GM21723 (cell line): ENCODE results near the gene SH2B3.
A peak's percentile ranks its signal among the peaks of the same experiment; 100 is the strongest.

Experiments
- ATAC-seq: cut with Tn5 transposase; IDR thresholded peaks from one replicate; pipeline ENCODE4 v1.9.1; 2021; ENCODE audit warnings: mild to moderate bottlenecking, moderate library complexity; ENCODE audit not compliant: unreplicated experiment

SH2B3 gene

DNA sequence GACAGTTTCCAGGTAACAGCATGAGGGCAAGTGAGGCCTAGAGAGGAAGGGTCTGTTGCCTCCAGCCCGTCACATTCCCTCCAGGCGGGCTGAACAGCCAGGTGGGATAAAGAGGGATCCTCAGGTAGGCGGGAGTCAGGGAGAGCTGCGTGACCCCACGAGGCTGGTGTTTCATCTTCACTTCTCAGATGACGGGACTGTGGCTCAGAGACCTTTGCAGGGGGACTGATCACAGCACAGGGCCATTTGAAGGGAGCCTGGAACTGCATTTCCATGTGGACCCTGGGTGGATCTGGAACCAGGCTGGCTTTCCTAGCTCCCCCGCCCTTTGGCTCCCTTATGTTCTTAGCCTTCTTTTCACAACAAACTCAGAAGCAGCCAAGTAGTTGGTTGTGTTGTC is 37.4 kb downstream of the SH2B3 start:
- ATAC-seq: no peak

DNA sequence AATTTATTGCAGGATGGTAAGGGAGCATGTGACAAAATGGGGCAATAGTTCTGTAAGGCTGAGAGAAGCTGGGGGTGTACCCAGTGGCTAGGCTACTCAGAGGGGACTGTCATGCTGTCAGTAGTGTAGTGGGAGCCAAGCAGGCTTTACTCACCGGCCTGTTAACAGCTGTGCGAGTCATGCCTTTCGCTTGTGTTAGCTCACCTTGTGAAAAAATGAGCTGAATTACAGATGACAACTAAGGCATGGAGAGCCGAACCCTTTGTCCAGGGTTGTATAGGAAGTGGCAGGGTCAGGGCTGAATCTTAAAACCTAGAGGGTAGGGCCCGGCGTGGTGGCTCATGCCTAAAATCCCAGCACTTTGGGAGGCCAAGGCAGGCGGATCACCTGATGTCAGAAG is 37.9 kb downstream of the SH2B3 start:
- no peak for ATAC-seq

GRCh38 chr12:111444314-111444924 is 38.7 kb downstream of the SH2B3 start:
- peak; percentile 49 for ATAC-seq

GRCh38 chr12:111444925-111445725 is 39.4 kb downstream of the SH2B3 start:
- ATAC-seq: peak; percentile 77

- no peak for ATAC-seq
Observed at GRCh38 chr12:111445726-111446581, 40.2 kb downstream of the SH2B3 start.

- no peak for ATAC-seq
Observed at GRCh38 chr12:111446631-111447570, 41.2 kb downstream of the SH2B3 start.

GRCh38 chr12:111447571-111448265 is 42.0 kb downstream of the SH2B3 start:
- no peak for ATAC-seq

DNA sequence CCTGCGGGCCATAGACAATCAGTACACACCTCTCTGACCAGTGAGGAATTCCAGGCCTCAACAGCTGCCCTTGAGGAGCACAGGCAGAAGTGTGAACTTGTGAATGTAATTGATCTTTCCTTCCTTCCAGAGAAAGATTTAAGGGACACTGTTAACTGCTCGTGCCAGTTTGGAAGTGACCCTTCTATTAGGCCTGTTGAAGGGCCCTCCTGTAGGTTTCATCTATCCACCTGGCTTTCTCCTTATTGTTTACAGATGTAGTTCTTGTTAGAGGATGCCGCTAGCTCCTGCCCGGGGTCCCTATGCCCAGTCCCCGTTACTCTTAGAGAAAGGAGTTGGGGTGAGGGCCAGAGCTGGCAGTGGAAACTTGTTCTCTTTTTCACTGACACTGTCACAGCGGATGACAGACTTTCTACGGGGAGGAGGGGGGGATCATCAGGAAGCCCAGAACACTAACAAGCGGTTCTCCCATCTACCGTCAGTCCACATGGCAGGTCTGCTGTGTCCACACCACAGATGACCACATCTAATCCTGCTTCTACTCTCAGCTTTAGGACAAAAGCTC is 42.6 kb downstream of the SH2B3 start:
- ATAC-seq: no peak

DNA sequence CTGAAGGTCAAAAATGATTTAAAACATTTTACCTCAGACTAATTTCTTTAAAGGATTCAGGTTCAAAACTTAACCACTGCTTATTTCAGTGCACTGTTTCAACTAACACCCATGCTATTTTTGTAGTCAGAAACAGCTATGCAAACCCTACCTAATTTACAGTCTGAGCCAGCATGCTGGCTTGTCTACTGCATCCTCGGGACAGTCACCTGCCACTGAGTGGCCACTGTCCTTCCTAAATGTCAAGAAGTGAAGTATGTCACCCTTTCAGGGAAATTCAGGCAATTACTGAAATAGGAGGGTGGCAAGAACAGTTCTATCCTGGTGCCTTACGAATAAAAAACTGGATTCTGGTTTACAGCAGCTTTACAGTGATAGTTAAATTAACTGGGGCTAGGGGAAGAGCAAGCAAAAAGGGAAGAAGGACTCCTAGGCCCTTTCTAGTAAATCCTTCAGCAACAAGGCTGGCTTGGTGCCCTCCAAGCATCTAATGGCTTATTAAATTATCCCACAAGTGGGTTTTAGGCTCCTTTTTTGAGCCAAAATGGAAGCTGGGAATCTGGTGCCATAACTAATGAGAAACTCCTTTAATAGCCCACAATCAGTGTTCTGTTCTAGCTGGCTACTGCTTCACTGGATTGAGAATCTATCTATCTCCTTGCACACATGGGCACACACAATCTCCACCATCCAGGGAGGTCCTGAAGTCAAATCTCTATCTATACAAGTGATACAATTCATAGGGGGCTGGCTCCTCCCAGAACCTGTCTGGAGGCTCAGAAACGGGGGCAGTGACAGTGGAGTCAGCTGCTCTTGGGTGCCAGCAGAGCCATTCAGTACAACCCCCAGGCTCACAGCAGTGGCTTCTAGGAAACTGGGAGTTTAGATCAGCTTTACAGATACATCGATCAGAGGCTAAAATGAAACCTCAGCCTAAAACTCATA is 43.4 kb downstream of the SH2B3 start:
- ATAC-seq: no peak

DNA sequence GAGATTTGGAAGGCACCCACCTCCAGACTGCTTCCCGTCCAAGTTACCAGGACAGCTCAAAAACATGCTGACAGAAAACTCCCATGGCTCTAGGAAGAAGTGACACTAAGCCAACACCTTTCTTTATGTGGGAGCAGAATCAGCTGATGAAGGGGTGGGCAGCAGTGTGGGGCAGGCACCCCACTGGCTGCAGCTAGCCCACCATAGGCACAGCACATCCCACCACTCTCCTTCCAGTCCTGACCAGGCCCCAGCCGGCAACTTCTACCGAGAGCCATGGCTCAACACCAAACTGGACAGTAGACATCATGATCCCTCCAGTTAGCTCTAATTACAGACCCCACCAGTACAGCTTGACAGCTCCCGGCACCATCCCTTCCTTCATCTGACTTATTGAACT is 45.0 kb downstream of the SH2B3 start:
- no peak for ATAC-seq

GRCh38 chr12:111451232-111451631 is 45.5 kb downstream of the SH2B3 start:
- ATAC-seq: no peak

DNA sequence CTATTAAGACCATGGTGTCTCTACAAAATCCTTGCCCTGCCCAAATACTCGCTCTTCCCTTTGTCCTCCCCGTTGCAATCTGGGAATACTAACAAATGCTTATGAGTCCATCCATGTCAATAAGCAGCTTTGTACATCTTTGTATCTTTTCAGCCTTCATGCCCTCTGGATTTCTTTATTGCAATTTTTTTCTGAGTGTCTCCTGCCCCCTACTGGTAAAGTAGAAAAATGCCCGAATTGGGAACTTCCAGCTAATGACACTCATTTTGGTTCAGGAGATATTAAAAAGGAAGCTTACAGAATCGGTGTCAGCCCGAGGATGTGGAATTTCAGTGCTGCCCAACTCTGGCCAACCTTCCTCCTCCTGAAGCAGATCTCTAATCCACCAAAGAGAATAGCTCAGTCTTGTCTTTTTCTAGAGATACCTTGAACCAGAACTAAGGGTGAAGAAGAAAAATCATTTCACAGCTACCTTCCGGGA is 46.0 kb downstream of the SH2B3 start:
- no peak for ATAC-seq

- ATAC-seq: no peak
Observed at GRCh38 chr12:111453071-111453989, 47.6 kb downstream of the SH2B3 start.

GRCh38 chr12:111454311-111454710 is 48.6 kb downstream of the SH2B3 start:
- ATAC-seq: no peak

DNA sequence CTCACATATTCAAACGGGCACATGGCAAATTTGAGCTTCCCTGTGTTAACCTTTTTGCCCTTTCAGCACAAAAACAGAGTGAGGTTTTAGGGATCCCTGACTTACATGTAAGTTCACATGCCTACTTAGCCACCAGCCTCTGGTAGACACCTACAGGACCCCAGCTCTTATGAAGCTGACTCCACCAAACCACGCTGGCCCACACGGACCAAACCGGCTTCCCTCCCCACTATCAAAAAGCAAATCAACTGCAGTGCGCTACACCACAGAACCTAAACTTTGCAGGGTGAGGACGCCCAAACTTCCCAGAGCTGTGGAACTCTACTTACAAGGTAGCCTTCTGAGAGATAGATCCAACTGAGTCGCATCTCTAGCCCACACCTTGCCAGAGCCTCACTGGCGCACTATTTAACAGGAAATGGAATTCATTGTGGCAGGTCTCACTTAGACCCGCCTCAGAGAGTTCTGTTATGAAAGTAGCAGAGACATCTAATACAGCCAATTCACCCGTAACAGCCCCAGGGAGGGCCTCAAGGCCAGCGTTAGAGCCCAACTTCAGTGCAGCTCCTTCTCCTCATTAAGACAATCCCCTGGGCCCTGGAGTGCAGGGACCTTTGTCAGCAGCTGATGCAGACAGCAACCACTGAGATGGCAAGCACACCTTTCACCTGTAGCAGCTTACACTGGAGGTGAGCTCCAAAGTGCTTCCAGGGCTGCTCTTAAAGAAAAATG is 49.2 kb downstream of the SH2B3 start:
- ATAC-seq: no peak

DNA sequence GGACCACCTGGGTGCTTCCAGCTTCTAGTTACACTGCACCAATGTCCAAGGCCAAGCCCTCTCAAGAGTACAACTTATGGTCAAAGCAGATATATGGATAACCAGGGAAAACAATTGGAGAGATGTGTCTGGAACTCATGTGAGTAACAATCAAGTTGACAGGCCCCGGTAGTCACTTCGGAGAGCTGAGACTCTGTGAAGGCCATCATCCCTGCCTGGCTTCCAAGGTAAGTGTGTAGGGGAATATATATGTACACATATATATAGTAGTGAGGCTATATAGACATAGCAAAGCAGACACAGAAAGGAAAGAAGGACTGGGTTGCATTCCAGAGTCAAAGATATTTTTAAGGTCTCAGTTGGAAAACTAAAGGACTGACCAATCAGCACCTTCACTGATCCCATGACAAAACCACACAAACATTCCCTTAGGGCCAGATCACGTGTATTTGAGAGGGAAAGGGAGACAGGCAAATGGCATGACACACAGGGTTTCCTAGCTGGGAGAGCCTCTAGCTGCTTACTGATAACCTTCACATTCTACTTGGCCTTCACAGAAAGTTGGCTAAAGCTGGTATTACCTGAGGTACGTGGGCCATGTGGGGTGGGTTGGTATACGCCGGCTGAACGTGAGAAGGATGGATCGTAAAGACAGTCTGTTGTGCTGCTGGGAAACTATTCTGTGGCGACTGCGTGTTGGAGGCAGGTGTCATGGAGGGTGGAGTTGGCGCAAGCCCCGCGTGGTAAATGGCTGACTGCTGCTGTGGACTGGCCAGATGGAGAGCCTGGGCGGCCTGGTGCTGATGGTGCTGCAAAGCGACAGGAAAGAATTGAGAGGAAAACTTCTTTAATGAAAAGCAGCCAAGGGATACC is 50.0 kb downstream of the SH2B3 start:
- no peak for ATAC-seq
